Measurements from ENCODE around the gene BAIAP3.

The BAIAP3 gene

GRCh38 chr16:1371054-1371978, 37.9 kb downstream of the BAIAP3 start:
- DNase-seq (ENCODE audit: low read depth) = no peak

GRCh38 chr16:1372292-1372950, 39.0 kb downstream of the BAIAP3 start:
- no peak for DNase-seq (ENCODE audit: low read depth)

- no peak for DNase-seq (ENCODE audit: low read depth)
Measured at GRCh38 chr16:1374418-1375297, 41.2 kb downstream of the BAIAP3 start.

- no peak for DNase-seq (ENCODE audit: low read depth)
Measured at GRCh38 chr16:1375298-1375640, 41.8 kb downstream of the BAIAP3 start.

GRCh38 chr16:1375741-1376410, 42.4 kb downstream of the BAIAP3 start:
- no peak for DNase-seq (ENCODE audit: low read depth)

GRCh38 chr16:1377406-1378010, 44.1 kb downstream of the BAIAP3 start:
- DNase-seq (ENCODE audit: low read depth) = no peak

GRCh38 chr16:1378087-1378803, 44.8 kb downstream of the BAIAP3 start:
- no peak for DNase-seq (ENCODE audit: low read depth)

- DNase-seq (ENCODE audit: low read depth) = peak; percentile 64
Measured at GRCh38 chr16:1378804-1379303, 45.4 kb downstream of the BAIAP3 start.

GRCh38 chr16:1379304-1380076, 46.0 kb downstream of the BAIAP3 start:
- peak; percentile 57 for DNase-seq (ENCODE audit: low read depth)

- DNase-seq (ENCODE audit: low read depth) = no peak
Measured at GRCh38 chr16:1380195-1380594, 46.8 kb downstream of the BAIAP3 start.

GRCh38 chr16:1381612-1382406, 48.4 kb downstream of the BAIAP3 start:
- no peak for DNase-seq (ENCODE audit: low read depth)

- no peak for DNase-seq (ENCODE audit: low read depth)
Measured at GRCh38 chr16:1383556-1383955, 50.1 kb downstream of the BAIAP3 start.

GRCh38 chr16:1385232-1385631, 51.8 kb downstream of the BAIAP3 start:
- no peak for DNase-seq (ENCODE audit: low read depth)

GRCh38 chr16:1387331-1387730, 53.9 kb downstream of the BAIAP3 start:
- no peak for DNase-seq (ENCODE audit: low read depth)

GRCh38 chr16:1389762-1390161, 56.3 kb downstream of the BAIAP3 start:
- DNase-seq (ENCODE audit: low read depth) = no peak

- no peak for DNase-seq (ENCODE audit: low read depth)
Measured at GRCh38 chr16:1390239-1390779, 56.9 kb downstream of the BAIAP3 start.

- DNase-seq (ENCODE audit: low read depth) = no peak
Measured at GRCh38 chr16:1392826-1393225, 59.4 kb downstream of the BAIAP3 start.

GRCh38 chr16:1393613-1394176, 60.2 kb downstream of the BAIAP3 start:
- no peak for DNase-seq (ENCODE audit: low read depth)
